ENCODE measurements around the gene TSHZ2. TPM values are rescaled to one million over a fixed set of nuclear protein-coding genes. Genes with fewer than 3 reads are reported as not detected.

Gene TSHZ2
- total RNA-seq, 1 experiment from 2014 or later, result 0.20 TPM

- ATAC-seq (no peak), DNase-seq (ENCODE audit: low spot score) (no peak)
- no peak overlapping the region for H3K27ac Mint-ChIP-seq
- CTCF ChIA-PET, result interaction anchor here (0.6 kb wide), 1 partner anchor 218 kb away, joined by 3 read pairs; no protein-coding TSS in a partner anchor
- no peaks in the 10 kb centered on the region for H3K36me3 Mint-ChIP-seq
- H3K4me3 Mint-ChIP-seq, result no peak overlapping the region
- POLR2A ChIA-PET, result no interaction called here
- TF ChIP-seq ZNF121 (CRISPR knock-in tag; IDR thresholded peaks at IDR 0.05) (no peak), ZNF532 (CRISPR knock-in tag; IDR thresholded peaks at IDR 0.05; ENCODE audit: borderline replicate concordance) (no peak), E2F1 (CRISPR knock-in tag; IDR thresholded peaks at IDR 0.05) (no peak), E2F4 (CRISPR knock-in tag; IDR thresholded peaks at IDR 0.05; ENCODE audit: borderline replicate concordance, low read depth) (no peak), FOXK1 (CRISPR knock-in tag; IDR thresholded peaks at IDR 0.05) (no peak), ZNF219 (CRISPR knock-in tag; IDR thresholded peaks at IDR 0.05; ENCODE audit: borderline replicate concordance) (no peak), HMGXB4 (CRISPR knock-in tag; IDR thresholded peaks at IDR 0.05) (no peak), HMGA2 (CRISPR knock-in tag; IDR thresholded peaks at IDR 0.05) (no peak), ZNF281 (CRISPR knock-in tag; IDR thresholded peaks at IDR 0.05) (no peak), STAT6 (CRISPR knock-in tag; conservative IDR thresholded peaks at IDR 0.05; ENCODE audit: low read depth) (no peak), ZSCAN18 (CRISPR knock-in tag; IDR thresholded peaks at IDR 0.05) (no peak), SMAD4 (CRISPR knock-in tag; IDR thresholded peaks at IDR 0.05) (no peak), SP1 (CRISPR knock-in tag; conservative IDR thresholded peaks at IDR 0.05) (no peak), ZNF317 (CRISPR knock-in tag; IDR thresholded peaks at IDR 0.05; ENCODE audit: borderline replicate concordance, low read depth) (no peak)
- no peaks in the 10 kb centered on the region for H3K9me3 Mint-ChIP-seq
- H3K4me1 Mint-ChIP-seq, result peaks cover 13% of the 10 kb centered on the region
- H3K27me3 Mint-ChIP-seq (ENCODE audit: low read depth), result no peaks in the 10 kb centered on the region; the same call in 1 of the 2 replicates
Measured at GRCh38 chr20:53163486-53163885, 191.3 kb downstream of the TSHZ2 start.

Data from WTC11 (cell line).